CD4-positive, alpha-beta memory T cell (primary cell): ENCODE results near the gene ZDHHC18. TPM values are rescaled to one million over a fixed set of nuclear protein-coding genes. Genes with fewer than 3 reads are reported as not detected.
A peak's percentile ranks its signal among the peaks of the same experiment; 100 is the strongest.

Experiments used
- CTCF ChIA-PET: fragments of 350-600 bp; sonication (Branson Sonifier 250); formaldehyde crosslinking; loops from one replicate; lab custom pipeline; 2021; ENCODE audit warnings: inconsistent platforms; ENCODE audit not compliant: partially characterized antibody; lab: Charles Lee
- POLR2A ChIA-PET: fragments of 350-600 bp; sonication (Branson Sonifier 250); formaldehyde crosslinking; loops from one replicate; lab custom pipeline; 2021; ENCODE audit not compliant: partially characterized antibody; lab: Charles Lee
- DNase-seq, 5 donors: peaks; one replicate each; pipeline versions ENCODE4 v3.0.0 to v3.0.0-alpha.2; 2020 to 2022; ENCODE audit warnings: mixed read lengths in 1 of 5
- H3K27ac ChIP-seq: one replicate; pipeline ENCODE4 v1.7.0; 2013; ENCODE audit warnings: low read depth, low read length
- H3K27me3 ChIP-seq: 2 replicates; pipeline ENCODE4 v1.7.0; 2013; ENCODE audit warnings: mild to moderate bottlenecking, low read length, moderate library complexity; ENCODE audit not compliant: insufficient read depth
- H3K36me3 ChIP-seq: 2 replicates; pipeline ENCODE4 v1.7.0; 2013; ENCODE audit warnings: mild to moderate bottlenecking, low read length, moderate library complexity; ENCODE audit not compliant: insufficient read depth
- H3K4me1 ChIP-seq: 2 replicates; pipeline ENCODE4 v1.7.0; 2013; ENCODE audit warnings: mild to moderate bottlenecking, low read length, moderate library complexity; ENCODE audit not compliant: insufficient read depth
- H3K4me3 ChIP-seq, 2 donors: one replicate each; pipeline ENCODE4 v1.7.0; 2013; ENCODE audit warnings: low read length in 2 of 2, mild to moderate bottlenecking in 1 of 2
- H3K9me3 ChIP-seq, 2 donors: one replicate each; pipeline ENCODE4 v1.7.0; 2013; ENCODE audit warnings: low read length in 2 of 2, control low read depth in 1 of 2; ENCODE audit not compliant: control insufficient read depth in 1 of 2
- H3K27ac Mint-ChIP-seq, 7 donors: one replicate each; pipeline ENCODE4 v1.8.0; 2020 to 2021; ENCODE audit warnings: mixed read lengths in 7 of 7, mild to moderate bottlenecking in 6 of 7, inconsistent platforms in 3 of 7, moderate library complexity in 3 of 7
- H3K27me3 Mint-ChIP-seq, 2 donors: one replicate each; pipeline ENCODE4 v1.8.0; 2020 to 2021; ENCODE audit warnings: mixed read lengths in 2 of 2
- H3K36me3 Mint-ChIP-seq, 2 donors: one replicate each; pipeline ENCODE4 v1.8.0; 2020 to 2021; ENCODE audit warnings: mixed read lengths in 2 of 2, inconsistent platforms in 1 of 2, mild to moderate bottlenecking in 1 of 2
- H3K4me1 Mint-ChIP-seq, 4 donors: one replicate each; pipeline ENCODE4 v1.8.0; 2020 to 2021; ENCODE audit warnings: mixed read lengths in 4 of 4, mild to moderate bottlenecking in 1 of 4
- H3K4me3 Mint-ChIP-seq, 8 donors: one replicate each; pipeline ENCODE4 v1.8.0; 2020 to 2021; ENCODE audit warnings: mixed read lengths in 8 of 8, mild to moderate bottlenecking in 7 of 8, moderate library complexity in 6 of 8, inconsistent platforms in 3 of 8
- H3K9me3 Mint-ChIP-seq, 8 donors: one replicate each; pipeline ENCODE4 v1.8.0; 2020 to 2021; ENCODE audit warnings: mixed read lengths in 8 of 8, mild to moderate bottlenecking in 5 of 8, inconsistent platforms in 3 of 8, moderate library complexity in 1 of 8
- intact Hi-C: fragments of 100-400 bp; cut with micrococcal nuclease; formaldehyde crosslinking; loops from one replicate; pipeline ENCODE4 v1.15.1; 2023
- polyA plus RNA-seq, 2 donors: library from polyadenylated mRNA; unstranded; fragments of 300-500 nt; fragmentation: Illumina TruSeq; gene quantifications; one replicate each; pipeline ENCODE4 v1.2.3, GENCODE V29; 2021
- total RNA-seq, 2 experiments: library from RNA; stranded (reverse); gene quantifications; one replicate each; pipeline ENCODE4 v1.2.3, GENCODE V29; 2021

The ZDHHC18 gene
- total and polyA plus RNA-seq, 4 experiments from 2014 or later: 6.2 to 56.4 (median 36.5) TPM

- no peak overlapping the region for H3K27ac Mint-ChIP-seq
- intact Hi-C loops: no loop called here
- Histone ChIP-seq H3K36me3 (peaks cover 39% of the 10 kb centered on the region), H3K4me1 (peaks cover 25% of the 10 kb centered on the region), H3K9me3 (no peaks in the 10 kb centered on the region), H3K27ac (no peak overlapping the region), H3K27me3 (no peaks in the 10 kb centered on the region), H3K4me3 (no peak overlapping the region)
- DNase-seq: no peak
- H3K4me3 Mint-ChIP-seq: no peak overlapping the region
- H3K27me3 Mint-ChIP-seq: no peaks in the 10 kb centered on the region
- peaks cover 20 to 53% (median 27%) of the 10 kb centered on the region in 4 donors for H3K4me1 Mint-ChIP-seq
- POLR2A ChIA-PET: interaction anchor here (0.7 kb wide), 1 partner anchor 15 kb away, joined by 3 read pairs; no protein-coding TSS in a partner anchor
- peaks cover 22 to 57% of the 10 kb centered on the region in 2 donors for H3K36me3 Mint-ChIP-seq
- CTCF ChIA-PET: interaction anchor here (1.3 kb wide), 1 partner anchor 18 kb away, joined by 3 read pairs; no protein-coding TSS in a partner anchor
- H3K9me3 Mint-ChIP-seq: no peaks in the 10 kb centered on the region
Measured at GRCh38 chr1:26897351-26897750, 70.9 kb downstream of the ZDHHC18 start.

DNA sequence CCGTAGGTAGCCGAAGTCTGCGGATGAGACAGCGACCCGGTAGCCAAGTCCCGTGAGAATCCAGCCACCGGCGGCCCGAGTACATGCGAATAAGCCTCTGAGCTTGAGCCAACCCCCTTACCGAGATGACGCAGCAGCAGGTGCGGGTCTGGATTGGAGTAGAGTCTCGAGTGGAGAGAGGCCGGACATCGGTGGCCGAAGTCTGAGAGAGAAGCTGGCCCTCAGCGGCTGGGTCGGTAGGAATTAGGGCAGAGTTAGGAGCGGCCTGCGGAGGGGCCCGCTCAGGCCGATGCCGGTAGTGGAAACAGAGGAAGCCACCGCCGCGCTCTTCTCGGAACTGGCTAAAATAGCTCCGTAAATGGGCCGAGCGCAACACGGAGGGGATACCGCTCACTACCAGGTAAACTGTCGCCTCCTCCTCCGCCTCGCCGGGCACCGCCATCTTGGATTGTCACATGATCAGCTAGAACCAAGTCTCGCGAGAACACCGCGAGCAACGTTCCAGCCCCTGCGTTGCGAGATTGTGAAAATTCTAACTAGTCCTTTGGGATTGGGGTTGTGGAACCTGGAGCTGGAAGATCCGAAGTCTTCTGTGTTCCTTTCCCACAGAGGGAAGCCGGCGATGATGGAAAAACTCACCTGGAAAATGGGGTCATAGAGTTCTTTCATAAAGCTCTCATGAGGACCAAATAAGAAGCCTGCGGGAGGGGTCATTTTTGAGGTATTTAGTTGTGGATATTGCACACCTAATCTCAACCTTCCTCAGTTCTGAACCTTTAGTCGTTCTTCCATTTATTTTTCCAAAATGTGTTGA is 73.7 kb downstream of the ZDHHC18 start, which contains the start of gene GPATCH3:
Gene GPATCH3 (minus strand): TSS at position 467 of the 814 bp plus-strand sequence. CDS start 25 bp downstream, at position 442.
- Histone ChIP-seq H3K27ac (peak within 1 kb of the TSS; percentile 90), H3K9me3 (no peaks in the 10 kb centered on the region), H3K4me1 (peaks cover 25% of the 10 kb centered on the region), H3K4me3 (peak within 1 kb of the TSS; percentile 86 to 93), H3K27me3 (no peaks in the 10 kb centered on the region), H3K36me3 (peaks cover 19% of the 10 kb centered on the region)
- Mint-ChIP-seq H3K27ac (peak within 1 kb of the TSS; percentile 92 to 100 (median 98)), H3K4me1 (peaks cover 21 to 48% (median 26%) of the 10 kb centered on the region in 4 donors), H3K9me3 (no peaks in the 10 kb centered on the region), H3K4me3 (peak within 1 kb of the TSS; percentile 87 to 100 (median 96)), H3K36me3 (peaks cover 11 to 35% of the 10 kb centered on the region in 2 donors), H3K27me3 (no peaks in the 10 kb centered on the region)
- intact Hi-C loops: loop anchor here (1.0 kb wide), 2 partner anchors 10 to 21 kb away; partner anchors contain the start of genes GPN2 and NUDC
- peak; percentile 87 to 89 (median 88) for DNase-seq
- CTCF ChIA-PET: interaction anchor here (1.1 to 2.0 kb wide), 9 partner anchors 10 to 101 kb away, joined by 3 to 14 read pairs (median 5); partner anchors contain the start of gene GPN2
- POLR2A ChIA-PET: interaction anchor here (0.5 to 3.7 kb wide), 27 partner anchors 9 to 968 kb away, joined by 3 to 114 read pairs (median 4); partner anchors contain the start of genes CEP85, FAM76A, GPN2 and HMGN2

DNA sequence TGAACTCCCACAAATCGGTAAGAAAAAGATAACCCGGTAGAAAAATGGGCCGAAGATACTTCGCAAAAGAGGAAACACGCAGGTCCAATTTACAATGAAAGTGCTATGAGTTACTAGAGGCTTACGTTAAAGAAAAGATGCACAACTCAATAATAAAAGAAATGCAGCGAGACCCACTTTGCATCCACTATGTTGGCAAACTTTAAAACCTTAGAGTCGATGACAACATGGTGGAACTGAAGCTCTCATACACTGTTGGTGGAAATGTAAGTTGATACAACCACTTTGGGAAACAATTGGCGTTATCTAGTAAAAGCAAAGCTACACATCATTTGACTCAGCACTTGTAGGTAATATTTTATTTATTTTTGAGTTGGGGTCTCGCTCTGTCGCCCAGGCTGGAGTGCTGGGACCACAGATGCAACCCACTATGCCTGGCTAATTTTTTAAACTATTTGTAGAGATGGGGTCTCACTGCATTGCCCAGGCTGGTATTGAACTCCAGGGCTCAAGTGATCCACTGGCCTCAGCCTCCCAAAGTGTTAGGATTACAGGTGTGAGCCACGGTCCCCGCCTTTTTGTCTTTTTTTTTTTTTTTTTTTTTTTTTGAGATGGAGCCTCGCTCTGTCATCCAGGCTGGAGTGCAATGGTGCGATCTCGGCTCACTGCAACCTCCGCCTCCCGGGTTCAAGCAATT is 74.5 kb downstream of the ZDHHC18 start:
- intact Hi-C loops: loop anchor here (1.0 kb wide), 2 partner anchors 11 to 20 kb away; partner anchors contain the start of genes GPN2 and NUDC
- Mint-ChIP-seq H3K4me1 (peaks cover 21 to 48% (median 26%) of the 10 kb centered on the region in 4 donors), H3K27me3 (no peaks in the 10 kb centered on the region), H3K4me3 (peak overlapping the region; percentile 87 to 100 (median 96)), H3K36me3 (peaks cover 11 to 30% of the 10 kb centered on the region in 2 donors), H3K9me3 (no peaks in the 10 kb centered on the region), H3K27ac (peak overlapping the region; percentile 92 to 100 (median 98))
- Histone ChIP-seq H3K36me3 (peaks cover 13% of the 10 kb centered on the region), H3K27ac (peak overlapping the region; percentile 90), H3K4me1 (peaks cover 25% of the 10 kb centered on the region), H3K9me3 (no peaks in the 10 kb centered on the region), H3K4me3 (peak overlapping the region; percentile 86 to 93), H3K27me3 (no peaks in the 10 kb centered on the region)
- CTCF ChIA-PET: interaction anchor here (1.1 to 2.0 kb wide), 6 partner anchors 11 to 102 kb away, joined by 3 to 14 read pairs (median 4); partner anchors contain the start of gene GPN2
- no peak for DNase-seq
- POLR2A ChIA-PET: interaction anchor here (0.6 to 3.7 kb wide), 24 partner anchors 8 to 969 kb away, joined by 3 to 114 read pairs (median 4); partner anchors contain the start of genes CEP85, FAM76A, GPN2 and HMGN2

Other genes with a start within 250 kb of the ZDHHC18 start
- gene ARID1A, start 130.7 kb upstream of the ZDHHC18 start, total RNA-seq: 100 to 1,000 TPM; 112 to 127 TPM
- 10 to 100 TPM in 1 of 2 donors, 1 to 10 TPM in 1; 4.2 to 30.4 TPM for gene ARID1A, start 130.7 kb upstream of the ZDHHC18 start, polyA plus RNA-seq
- gene PIGV, start 38.7 kb upstream of the ZDHHC18 start, total RNA-seq: 10 to 100 TPM; 17.7 to 18.2 TPM
- gene PIGV, start 38.7 kb upstream of the ZDHHC18 start, polyA plus RNA-seq: 10 to 100 TPM in 1 of 2 donors, 1 to 10 TPM in 1; 7.9 to 13.2 TPM
- under 1 TPM; 0.76 to 0.83 TPM for gene SFN, start 36.5 kb downstream of the ZDHHC18 start, total RNA-seq
- not detected for gene SFN, start 36.5 kb downstream of the ZDHHC18 start, polyA plus RNA-seq
- gene GPN2, start 63.6 kb downstream of the ZDHHC18 start, total RNA-seq: 10 to 100 TPM; 37.0 to 38.0 TPM
- gene GPN2, start 63.6 kb downstream of the ZDHHC18 start, polyA plus RNA-seq: 10 to 100 TPM; 15.3 to 18.8 TPM
- gene GPATCH3, start 73.8 kb downstream of the ZDHHC18 start, total RNA-seq: 10 to 100 TPM; 25.0 to 26.7 TPM
- 10 to 100 TPM; 11.4 to 13.4 TPM for gene GPATCH3, start 73.8 kb downstream of the ZDHHC18 start, polyA plus RNA-seq
- gene NR0B2, start 87.3 kb downstream of the ZDHHC18 start, total RNA-seq: not detected
- gene NR0B2, start 87.3 kb downstream of the ZDHHC18 start, polyA plus RNA-seq: not detected
- gene NUDC, start 95.1 kb downstream of the ZDHHC18 start, total RNA-seq: 10 to 100 TPM; 42.0 to 43.0 TPM
- 10 to 100 TPM; 83.6 to 98.2 TPM for gene NUDC, start 95.1 kb downstream of the ZDHHC18 start, polyA plus RNA-seq
- 1 to 10 TPM; 2.2 to 2.6 TPM for gene KDF1, start 133.8 kb downstream of the ZDHHC18 start, total RNA-seq
- gene KDF1, start 133.8 kb downstream of the ZDHHC18 start, polyA plus RNA-seq: 1 to 10 TPM; 4.4 to 4.6 TPM
- not detected for gene TRNP1, start 167.0 kb downstream of the ZDHHC18 start, total RNA-seq
- not detected for gene TRNP1, start 167.0 kb downstream of the ZDHHC18 start, polyA plus RNA-seq
- gene TENT5B, start 186.2 kb downstream of the ZDHHC18 start, total RNA-seq: not detected
- gene TENT5B, start 186.2 kb downstream of the ZDHHC18 start, polyA plus RNA-seq: not detected